ENCODE data around the gene SPG7.

- TF ChIP-seq CTCF (IDR thresholded peaks at IDR 0.05), result no peak
- no peak for TF ChIP-seq EZH2phosphoT487 (IDR thresholded peaks at IDR 0.05)
- no peak for TF ChIP-seq EZH2 (IDR thresholded peaks at IDR 0.05)
Measured at GRCh38 chr16:89600956-89601355, 92.8 kb downstream of the SPG7 start.
